ENCODE measurements around the gene CHD5.

Gene CHD5

DNA sequence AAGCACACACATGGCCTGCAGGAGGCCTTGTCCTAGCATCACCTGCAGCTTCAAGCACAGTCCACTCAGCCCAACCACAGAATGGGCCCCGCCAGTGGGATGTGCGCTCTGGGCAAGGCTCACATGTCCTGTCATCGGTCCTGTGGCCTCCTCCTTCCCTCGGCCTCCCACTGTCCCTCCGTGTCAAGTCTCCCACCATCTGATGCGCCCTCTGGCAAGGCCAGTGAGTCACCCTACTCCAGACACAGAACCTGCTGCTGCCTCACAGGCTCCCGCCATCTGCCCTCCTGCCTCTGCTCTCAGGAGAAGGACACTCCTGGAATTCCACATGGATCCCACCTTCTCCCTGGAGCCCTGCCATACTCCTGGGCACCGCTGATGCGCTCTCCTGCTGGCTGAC, 120.3 kb downstream of the CHD5 start:
- no peaks in the 10 kb centered on the region for H3K27me3 ChIP-seq (replicated peaks; ENCODE audit: control insufficient read depth, insufficient read depth, low read length)
- DNase-seq (ENCODE audit: extremely low read depth, insufficient read length): no peak

GRCh38 chr1:6057170-6057845, 122.8 kb downstream of the CHD5 start:
- TF ChIP-seq, protein P1, sequence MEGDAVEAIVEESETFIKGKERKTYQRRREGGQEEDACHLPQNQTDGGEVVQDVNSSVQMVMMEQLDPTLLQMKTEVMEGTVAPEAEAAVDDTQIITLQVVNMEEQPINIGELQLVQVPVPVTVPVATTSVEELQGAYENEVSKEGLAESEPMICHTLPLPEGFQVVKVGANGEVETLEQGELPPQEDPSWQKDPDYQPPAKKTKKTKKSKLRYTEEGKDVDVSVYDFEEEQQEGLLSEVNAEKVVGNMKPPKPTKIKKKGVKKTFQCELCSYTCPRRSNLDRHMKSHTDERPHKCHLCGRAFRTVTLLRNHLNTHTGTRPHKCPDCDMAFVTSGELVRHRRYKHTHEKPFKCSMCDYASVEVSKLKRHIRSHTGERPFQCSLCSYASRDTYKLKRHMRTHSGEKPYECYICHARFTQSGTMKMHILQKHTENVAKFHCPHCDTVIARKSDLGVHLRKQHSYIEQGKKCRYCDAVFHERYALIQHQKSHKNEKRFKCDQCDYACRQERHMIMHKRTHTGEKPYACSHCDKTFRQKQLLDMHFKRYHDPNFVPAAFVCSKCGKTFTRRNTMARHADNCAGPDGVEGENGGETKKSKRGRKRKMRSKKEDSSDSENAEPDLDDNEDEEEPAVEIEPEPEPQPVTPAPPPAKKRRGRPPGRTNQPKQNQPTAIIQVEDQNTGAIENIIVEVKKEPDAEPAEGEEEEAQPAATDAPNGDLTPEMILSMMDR (IDR thresholded peaks at IDR 0.05; ENCODE audit: insufficient read depth, low read length, poor library complexity, severe bottlenecking): no peak
- Histone ChIP-seq H3K27me3 (replicated peaks; ENCODE audit: control insufficient read depth, insufficient read depth, low read length) (no peaks in the 10 kb centered on the region), H3K4me3 (replicated peaks; ENCODE audit: low read depth, low read length) (no peak overlapping the region), H3K36me3 (ENCODE audit: control insufficient read depth, insufficient read depth, low read length) (peaks cover 12% of the 10 kb centered on the region)
- DNase-seq (ENCODE audit: extremely low read depth, insufficient read length): no peak

More for the DNA sequence above, 120.3 kb downstream of the CHD5 start:
- Histone ChIP-seq H3K36me3 (ENCODE audit: control insufficient read depth, insufficient read depth, low read length) (peaks cover 10% of the 10 kb centered on the region), H3K4me3 (replicated peaks; ENCODE audit: low read depth, low read length) (no peak overlapping the region)
- TF ChIP-seq, protein P1 (IDR thresholded peaks at IDR 0.05; ENCODE audit: insufficient read depth, low read length, poor library complexity, severe bottlenecking): no peak

GRCh38 chr1:6056572-6056948, 123.6 kb downstream of the CHD5 start:
- Histone ChIP-seq H3K36me3 (ENCODE audit: control insufficient read depth, insufficient read depth, low read length) (peaks cover 12% of the 10 kb centered on the region), H3K27me3 (replicated peaks; ENCODE audit: control insufficient read depth, insufficient read depth, low read length) (no peaks in the 10 kb centered on the region), H3K4me3 (replicated peaks; ENCODE audit: low read depth, low read length) (no peak overlapping the region)
- TF ChIP-seq, protein P1 (IDR thresholded peaks at IDR 0.05; ENCODE audit: insufficient read depth, low read length, poor library complexity, severe bottlenecking): no peak
- DNase-seq (ENCODE audit: extremely low read depth, insufficient read length): no peak

GRCh38 chr1:6054596-6054995, 125.5 kb downstream of the CHD5 start:
- Histone ChIP-seq H3K4me3 (replicated peaks; ENCODE audit: low read depth, low read length) (no peak overlapping the region), H3K27me3 (replicated peaks; ENCODE audit: control insufficient read depth, insufficient read depth, low read length) (no peaks in the 10 kb centered on the region), H3K36me3 (ENCODE audit: control insufficient read depth, insufficient read depth, low read length) (peaks cover 12% of the 10 kb centered on the region)
- TF ChIP-seq, protein P1 (IDR thresholded peaks at IDR 0.05; ENCODE audit: insufficient read depth, low read length, poor library complexity, severe bottlenecking): no peak
- DNase-seq (ENCODE audit: extremely low read depth, insufficient read length): no peak

- Histone ChIP-seq H3K4me3 (replicated peaks; ENCODE audit: low read depth, low read length) (no peak overlapping the region), H3K36me3 (ENCODE audit: control insufficient read depth, insufficient read depth, low read length) (peaks cover 16% of the 10 kb centered on the region), H3K27me3 (replicated peaks; ENCODE audit: control insufficient read depth, insufficient read depth, low read length) (no peaks in the 10 kb centered on the region)
- TF ChIP-seq, protein P1 (IDR thresholded peaks at IDR 0.05; ENCODE audit: insufficient read depth, low read length, poor library complexity, severe bottlenecking): no peak
- no peak for DNase-seq (ENCODE audit: extremely low read depth, insufficient read length)
Measured at GRCh38 chr1:6053206-6053546, 126.9 kb downstream of the CHD5 start.
